Hepatocyte (in vitro differentiated cells): ENCODE data around the gene CNNM4.

Source experiments
- EZH2 ChIP-seq: fragments of 200-600 bp; sonication (generic); IDR thresholded peaks from 2 replicates; pipeline ENCODE4 v1.6.1; 2016; ENCODE audit warnings: antibody characterized with exemption, mild to moderate bottlenecking, borderline replicate concordance
- TF ChIP-seq, protein P1 (sequence below): fragments of 200-600 bp; sonication (generic); IDR thresholded peaks from 2 replicates; pipeline ENCODE4 v1.5.1; 2016; ENCODE audit warnings: antibody characterized with exemption, mild to moderate bottlenecking; ENCODE audit not compliant: poor library complexity

DNA sequence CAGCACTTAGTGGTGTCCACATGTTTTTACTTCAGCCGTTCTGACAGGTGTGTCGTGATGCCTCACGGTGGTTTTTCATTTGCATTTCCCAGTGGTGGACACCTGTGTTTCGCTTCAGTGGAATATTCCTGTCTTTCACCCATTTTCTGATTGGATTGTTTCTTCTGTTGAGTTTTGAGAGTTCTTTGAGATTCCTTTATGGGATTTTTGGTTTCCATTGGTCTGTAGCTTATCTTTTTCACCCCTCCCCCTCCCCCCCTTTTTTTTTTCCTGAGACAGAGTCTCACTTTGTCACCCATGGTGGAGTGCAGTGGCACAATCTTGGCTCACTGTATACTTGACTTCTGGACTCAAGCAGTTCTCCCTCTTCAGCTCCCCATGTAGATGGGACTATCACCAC, 75.1 kb downstream of the CNNM4 start:
- TF ChIP-seq EZH2, result no peak
- TF ChIP-seq, protein P1, sequence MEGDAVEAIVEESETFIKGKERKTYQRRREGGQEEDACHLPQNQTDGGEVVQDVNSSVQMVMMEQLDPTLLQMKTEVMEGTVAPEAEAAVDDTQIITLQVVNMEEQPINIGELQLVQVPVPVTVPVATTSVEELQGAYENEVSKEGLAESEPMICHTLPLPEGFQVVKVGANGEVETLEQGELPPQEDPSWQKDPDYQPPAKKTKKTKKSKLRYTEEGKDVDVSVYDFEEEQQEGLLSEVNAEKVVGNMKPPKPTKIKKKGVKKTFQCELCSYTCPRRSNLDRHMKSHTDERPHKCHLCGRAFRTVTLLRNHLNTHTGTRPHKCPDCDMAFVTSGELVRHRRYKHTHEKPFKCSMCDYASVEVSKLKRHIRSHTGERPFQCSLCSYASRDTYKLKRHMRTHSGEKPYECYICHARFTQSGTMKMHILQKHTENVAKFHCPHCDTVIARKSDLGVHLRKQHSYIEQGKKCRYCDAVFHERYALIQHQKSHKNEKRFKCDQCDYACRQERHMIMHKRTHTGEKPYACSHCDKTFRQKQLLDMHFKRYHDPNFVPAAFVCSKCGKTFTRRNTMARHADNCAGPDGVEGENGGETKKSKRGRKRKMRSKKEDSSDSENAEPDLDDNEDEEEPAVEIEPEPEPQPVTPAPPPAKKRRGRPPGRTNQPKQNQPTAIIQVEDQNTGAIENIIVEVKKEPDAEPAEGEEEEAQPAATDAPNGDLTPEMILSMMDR, result no peak
